ENCODE data around the gene PRSS33.

The PRSS33 gene

GRCh38 chr16:2821487-2822157 is 34.3 kb upstream of the PRSS33 start:
- no peak overlapping the region for H3K4me3 ChIP-seq (ENCODE audit: low read depth, low read length)

- H3K4me3 ChIP-seq (ENCODE audit: low read depth, low read length): no peak overlapping the region
Observed at GRCh38 chr16:2820836-2821486, 33.6 kb upstream of the PRSS33 start.

- no peak overlapping the region for H3K4me3 ChIP-seq (ENCODE audit: low read depth, low read length)
Observed at GRCh38 chr16:2819939-2820835, 32.8 kb upstream of the PRSS33 start.

GRCh38 chr16:2819179-2819938 is 32.0 kb upstream of the PRSS33 start:
- no peak overlapping the region for H3K4me3 ChIP-seq (ENCODE audit: low read depth, low read length)

GRCh38 chr16:2818272-2818876 is 31.0 kb upstream of the PRSS33 start:
- H3K4me3 ChIP-seq (ENCODE audit: low read depth, low read length): no peak overlapping the region

- no peak overlapping the region for H3K4me3 ChIP-seq (ENCODE audit: low read depth, low read length)
Observed at GRCh38 chr16:2817340-2818271, 30.2 kb upstream of the PRSS33 start.

GRCh38 chr16:2816751-2817339 is 29.5 kb upstream of the PRSS33 start, which contains the start of gene PRSS21:
Gene PRSS21 (plus strand): TSS chr16:2817237. CDS start chr16:2817269, 32 bp downstream.
- H3K4me3 ChIP-seq (ENCODE audit: low read depth, low read length): no peak within 1 kb of the TSS

GRCh38 chr16:2815299-2815771 is 28.0 kb upstream of the PRSS33 start:
- no peak overlapping the region for H3K4me3 ChIP-seq (ENCODE audit: low read depth, low read length)

- no peak overlapping the region for H3K4me3 ChIP-seq (ENCODE audit: low read depth, low read length)
Observed at GRCh38 chr16:2814551-2815298, 27.4 kb upstream of the PRSS33 start.

GRCh38 chr16:2813771-2814221 is 26.4 kb upstream of the PRSS33 start:
- no peak overlapping the region for H3K4me3 ChIP-seq (ENCODE audit: low read depth, low read length)

- no peak overlapping the region for H3K4me3 ChIP-seq (ENCODE audit: low read depth, low read length)
Observed at GRCh38 chr16:2811703-2812471, 24.5 kb upstream of the PRSS33 start.

- H3K4me3 ChIP-seq (ENCODE audit: low read depth, low read length): no peak overlapping the region
Observed at GRCh38 chr16:2810651-2811050, 23.3 kb upstream of the PRSS33 start.

- no peak overlapping the region for H3K4me3 ChIP-seq (ENCODE audit: low read depth, low read length)
Observed at GRCh38 chr16:2809149-2809760, 21.9 kb upstream of the PRSS33 start.

- H3K4me3 ChIP-seq (ENCODE audit: low read depth, low read length): no peak overlapping the region
Observed at GRCh38 chr16:2808181-2808580, 20.8 kb upstream of the PRSS33 start.

GRCh38 chr16:2806286-2806685 is 18.9 kb upstream of the PRSS33 start:
- no peak overlapping the region for H3K4me3 ChIP-seq (ENCODE audit: low read depth, low read length)

- H3K4me3 ChIP-seq (ENCODE audit: low read depth, low read length): no peak overlapping the region
Observed at GRCh38 chr16:2804728-2805127, 17.4 kb upstream of the PRSS33 start.
